ENCODE data around the gene FUCA1. TPM values are rescaled to one million over a fixed set of nuclear protein-coding genes. Genes with fewer than 3 reads are reported as not detected.
"Not testable (repeated sequence)": the region's sequence is repeated elsewhere in the genome, so short reads cannot be mapped to it uniquely, and the experiment has no call there.

The FUCA1 gene
- total RNA-seq, 1 donor from 2014 or later, result 17.1 TPM

DNA sequence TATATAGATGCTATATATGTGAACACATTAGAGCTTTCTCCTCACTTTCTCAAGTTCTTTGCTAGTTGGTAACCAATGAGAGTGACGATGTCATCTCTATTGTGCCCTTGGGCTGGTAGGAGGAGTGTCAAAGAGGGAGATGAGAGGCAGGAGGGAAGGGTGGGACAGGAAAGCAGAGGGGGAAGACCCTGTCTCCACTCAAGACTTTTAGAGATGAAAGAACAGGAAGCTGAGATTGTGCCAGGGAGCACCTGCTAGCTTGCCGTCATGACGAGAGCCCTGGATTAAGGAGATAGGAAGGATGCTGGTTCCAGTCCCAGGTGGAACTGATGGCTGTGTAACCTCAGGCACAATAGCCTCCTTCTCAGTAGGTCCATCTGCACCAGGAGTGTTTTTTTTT is 28.4 kb upstream of the FUCA1 start:
- no peak for DNase-seq (ENCODE audit: low read depth)

GRCh38 chr1:23895993-23896392 is 27.9 kb upstream of the FUCA1 start:
- no peak for DNase-seq (ENCODE audit: low read depth)

DNA sequence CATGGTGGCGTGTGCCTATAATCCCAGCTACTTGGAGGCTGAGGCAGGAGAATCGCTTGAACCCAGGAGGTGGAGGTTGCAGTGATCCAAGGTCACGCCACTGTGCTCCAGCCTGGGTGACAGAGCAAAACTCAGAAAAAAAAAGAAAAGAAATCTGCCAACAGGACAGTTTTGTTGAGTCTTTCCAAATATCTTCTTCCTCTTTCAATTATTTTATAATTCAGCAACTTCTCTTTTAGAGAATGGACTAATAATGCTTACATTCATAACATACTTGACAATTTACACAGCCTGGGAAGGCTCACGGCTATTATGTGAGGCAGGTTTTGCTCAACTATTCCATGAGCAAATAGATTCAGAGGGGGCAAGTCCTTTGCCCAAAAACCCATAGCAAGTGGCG is 27.0 kb upstream of the FUCA1 start:
- no peak for DNase-seq (ENCODE audit: low read depth)

GRCh38 chr1:23889074-23889473 is 21.0 kb upstream of the FUCA1 start:
- DNase-seq (ENCODE audit: low read depth), result no peak

DNA sequence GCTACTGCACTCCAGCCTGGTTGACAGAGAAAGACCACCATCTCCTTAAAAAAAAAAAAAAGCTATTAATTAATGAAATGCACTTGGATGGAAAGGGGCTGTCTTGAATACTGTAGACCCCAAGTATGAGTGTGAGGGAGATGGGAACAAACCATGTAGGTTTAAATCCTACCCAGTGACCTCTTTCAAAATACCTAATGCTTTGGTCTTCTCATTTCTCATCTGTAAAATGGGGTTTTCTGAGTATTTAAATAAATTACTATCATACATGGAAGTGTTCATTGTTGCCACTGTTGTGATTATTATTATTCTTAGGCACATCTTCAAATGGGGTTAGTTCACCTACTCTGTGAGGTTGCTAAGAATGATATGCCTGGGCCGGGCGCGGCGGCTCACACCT is 17.1 kb upstream of the FUCA1 start:
- no peak for DNase-seq (ENCODE audit: low read depth)

DNA sequence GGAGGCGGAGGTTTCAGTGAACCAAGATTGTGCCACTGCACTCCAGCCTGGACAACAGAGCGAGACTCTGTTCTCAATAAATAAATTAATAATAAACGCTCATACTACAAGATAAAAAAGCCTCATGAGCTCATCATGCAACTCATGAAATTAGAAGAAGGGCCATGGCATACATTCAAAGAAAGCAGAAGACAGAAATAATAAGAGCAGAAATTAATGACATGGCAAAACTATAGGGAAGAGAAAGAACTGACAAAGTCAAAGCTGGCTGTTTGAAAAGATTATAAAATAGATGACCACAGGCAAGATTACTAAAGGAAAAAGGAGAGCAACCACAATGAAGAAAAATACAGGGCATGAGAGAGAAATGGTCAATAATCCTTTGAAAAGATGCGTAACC is 14.7 kb upstream of the FUCA1 start:
- no peak for DNase-seq (ENCODE audit: low read depth)

GRCh38 chr1:23879809-23880208 is 11.7 kb upstream of the FUCA1 start:
- DNase-seq (ENCODE audit: low read depth), result no peak

GRCh38 chr1:23878668-23879067 is 10.6 kb upstream of the FUCA1 start:
- DNase-seq (ENCODE audit: low read depth), result no peak

DNA sequence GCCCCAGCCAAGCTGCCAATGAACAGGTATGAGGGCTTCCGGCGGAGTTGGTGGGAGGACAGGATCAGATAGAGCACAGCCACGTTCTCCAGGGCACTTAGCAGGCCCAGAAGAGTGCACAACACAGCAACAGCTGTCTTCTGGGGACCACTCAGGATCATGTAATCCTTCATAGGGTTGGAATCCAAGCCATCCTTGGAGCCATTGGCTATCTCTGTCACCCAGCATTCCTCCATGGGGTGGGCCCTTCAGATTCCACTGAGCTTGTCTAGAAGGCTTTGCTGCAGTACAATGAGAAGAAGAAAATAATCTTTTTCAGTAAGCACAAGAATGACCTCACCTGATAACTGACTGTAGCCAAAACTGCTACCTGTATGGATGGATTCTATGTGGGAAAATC is 7.3 kb upstream of the FUCA1 start:
- peak; percentile 66 for DNase-seq (ENCODE audit: low read depth)

DNA sequence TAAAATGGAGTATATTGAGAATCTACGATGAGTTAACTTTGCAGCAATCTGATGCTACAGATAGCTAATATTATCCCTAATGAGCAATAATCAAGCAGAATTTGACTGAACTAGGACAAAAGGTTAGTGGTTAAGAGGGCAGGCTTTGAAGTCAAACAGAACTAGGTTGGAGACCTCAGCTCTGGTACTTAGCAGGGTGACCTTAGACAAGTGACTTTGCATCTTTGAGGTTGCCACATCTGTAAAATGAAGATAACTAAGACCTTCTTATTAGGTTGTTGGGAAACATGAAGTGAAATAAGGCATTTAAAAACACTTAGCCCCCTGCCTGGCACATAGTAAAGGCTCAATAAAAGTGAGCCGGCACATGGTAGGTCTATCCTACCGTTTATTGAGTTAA is 4.3 kb upstream of the FUCA1 start:
- DNase-seq (ENCODE audit: low read depth), result no peak

GRCh38 chr1:23869051-23869450 is 961 bp upstream of the FUCA1 start:
- no peak for DNase-seq (ENCODE audit: low read depth)

DNA sequence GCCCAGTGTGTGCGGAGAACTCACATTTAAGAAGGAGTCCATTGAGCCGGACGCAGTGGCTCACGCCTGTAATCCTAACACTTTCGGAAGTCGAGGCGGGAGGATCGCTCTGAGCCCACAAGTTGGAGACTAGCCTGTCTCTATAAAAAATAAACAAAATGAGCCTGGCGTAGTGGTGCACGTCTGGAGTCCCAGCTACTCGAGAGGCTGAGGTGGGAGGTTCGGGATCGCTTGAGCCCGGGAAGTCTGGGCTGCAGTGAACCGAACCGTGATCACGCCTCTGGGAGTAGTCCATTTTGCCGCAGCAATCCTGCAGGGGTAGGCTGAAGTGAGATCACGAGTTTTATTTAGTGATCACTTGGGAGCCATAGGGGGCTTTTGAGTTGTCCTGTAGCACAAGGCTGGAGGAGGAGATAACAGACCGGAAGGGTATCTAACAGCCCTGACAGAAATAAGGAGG is 497 bp upstream of the FUCA1 start:
- DNase-seq (ENCODE audit: low read depth), result no peak

GRCh38 chr1:23867542-23867894 is 572 bp downstream of the FUCA1 start:
- no peak for DNase-seq (ENCODE audit: low read depth)

GRCh38 chr1:23865543-23865930 is 2.6 kb downstream of the FUCA1 start:
- peak; percentile 96 for DNase-seq (ENCODE audit: low read depth)

DNA sequence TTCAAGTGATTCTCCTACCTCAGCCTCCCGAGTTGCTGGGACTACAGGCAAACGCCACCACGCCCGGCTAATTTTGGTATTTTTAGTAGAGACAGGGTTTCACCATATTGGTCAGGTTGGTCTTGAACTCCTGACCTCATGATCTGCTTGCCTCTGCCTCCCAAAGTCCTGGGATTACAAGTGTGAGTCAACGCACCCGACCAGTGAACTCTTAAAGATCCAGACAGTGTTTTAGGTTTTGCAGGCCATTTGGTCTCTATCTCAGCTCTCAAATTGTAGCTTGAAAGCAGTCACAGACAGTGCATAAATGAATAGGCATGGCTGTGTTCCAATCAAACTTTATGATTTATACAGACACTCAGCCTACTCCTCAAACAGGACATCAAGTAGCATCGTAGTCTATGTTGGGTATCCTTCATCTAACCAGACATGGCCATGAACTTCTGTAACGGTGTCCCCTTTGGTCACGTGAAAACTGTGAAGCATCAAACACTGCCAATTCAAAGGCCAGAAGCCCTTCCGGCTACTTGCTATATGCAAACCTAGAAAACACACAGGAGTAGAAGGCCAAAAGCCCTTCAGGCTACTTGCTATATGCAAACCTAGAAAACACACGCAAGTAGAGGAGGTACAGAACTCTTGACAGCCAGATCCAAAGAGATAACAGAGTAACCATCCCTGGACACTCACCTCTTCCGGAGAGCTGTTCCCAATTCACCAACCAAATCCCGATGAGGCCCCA is 3.1 kb downstream of the FUCA1 start:
- peak; percentile 41 for DNase-seq (ENCODE audit: low read depth)

DNA sequence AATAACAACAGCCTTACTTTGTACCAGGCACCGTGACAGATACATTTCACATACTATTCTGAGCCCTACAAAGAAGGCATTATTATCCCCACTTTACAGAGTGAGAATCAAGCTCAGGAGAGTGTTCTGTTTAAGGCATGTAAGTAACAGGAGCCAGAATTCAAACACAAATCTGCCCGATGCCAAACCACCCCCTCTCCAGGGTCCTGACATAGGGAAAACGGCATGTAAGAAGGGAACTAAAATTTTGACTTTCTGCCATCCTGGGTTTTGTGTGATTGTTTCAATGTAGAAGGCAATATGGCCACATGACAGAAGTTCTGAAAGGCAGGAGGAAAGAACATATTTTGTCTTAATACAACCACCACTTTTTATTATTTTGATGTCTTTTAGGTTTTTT is 5.5 kb downstream of the FUCA1 start:
- DNase-seq (ENCODE audit: low read depth), result no peak

GRCh38 chr1:23854568-23854967 is 13.5 kb downstream of the FUCA1 start:
- no peak for DNase-seq (ENCODE audit: low read depth)

DNA sequence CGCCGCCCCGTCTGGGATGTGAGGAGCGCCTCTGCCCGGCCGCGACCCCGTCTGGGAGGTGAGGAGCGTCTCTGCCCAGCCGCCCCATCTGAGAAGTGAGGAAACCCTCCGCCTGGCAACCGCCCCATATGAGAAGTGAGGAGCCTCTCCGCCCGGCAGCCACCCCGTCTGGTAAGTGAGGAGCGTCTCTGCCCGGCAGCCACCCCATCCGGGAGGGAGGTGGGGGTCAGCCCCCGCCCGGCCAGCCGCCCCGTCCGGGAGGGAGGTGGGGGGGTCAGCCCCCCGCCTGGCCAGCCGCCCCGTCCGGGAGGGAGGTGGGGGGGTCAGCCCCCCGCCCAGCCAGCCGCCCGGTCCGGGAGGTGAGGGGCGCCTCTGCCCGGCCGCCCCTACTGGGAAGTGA is 15.0 kb downstream of the FUCA1 start:
- DNase-seq (ENCODE audit: low read depth), result not testable (repeated sequence)

DNA sequence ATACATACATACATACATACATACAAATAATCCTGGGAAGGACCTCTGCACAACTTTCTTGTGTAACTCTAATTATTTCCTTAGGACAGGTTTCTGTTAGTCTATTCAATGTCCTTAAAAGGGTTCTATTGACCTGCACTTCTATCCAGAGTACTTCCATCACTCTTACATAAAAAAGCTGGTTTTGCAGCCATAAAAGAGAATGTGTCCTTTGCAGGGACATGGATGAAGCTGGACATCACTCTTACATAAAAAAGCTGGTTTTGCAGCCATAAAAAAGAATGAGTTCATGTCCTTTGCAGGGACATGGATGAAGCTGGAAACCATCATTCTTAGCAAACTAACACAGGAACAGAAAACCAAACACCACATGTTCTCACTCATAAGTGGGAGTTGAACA is 16.7 kb downstream of the FUCA1 start:
- not testable (repeated sequence) for DNase-seq (ENCODE audit: low read depth)

DNA sequence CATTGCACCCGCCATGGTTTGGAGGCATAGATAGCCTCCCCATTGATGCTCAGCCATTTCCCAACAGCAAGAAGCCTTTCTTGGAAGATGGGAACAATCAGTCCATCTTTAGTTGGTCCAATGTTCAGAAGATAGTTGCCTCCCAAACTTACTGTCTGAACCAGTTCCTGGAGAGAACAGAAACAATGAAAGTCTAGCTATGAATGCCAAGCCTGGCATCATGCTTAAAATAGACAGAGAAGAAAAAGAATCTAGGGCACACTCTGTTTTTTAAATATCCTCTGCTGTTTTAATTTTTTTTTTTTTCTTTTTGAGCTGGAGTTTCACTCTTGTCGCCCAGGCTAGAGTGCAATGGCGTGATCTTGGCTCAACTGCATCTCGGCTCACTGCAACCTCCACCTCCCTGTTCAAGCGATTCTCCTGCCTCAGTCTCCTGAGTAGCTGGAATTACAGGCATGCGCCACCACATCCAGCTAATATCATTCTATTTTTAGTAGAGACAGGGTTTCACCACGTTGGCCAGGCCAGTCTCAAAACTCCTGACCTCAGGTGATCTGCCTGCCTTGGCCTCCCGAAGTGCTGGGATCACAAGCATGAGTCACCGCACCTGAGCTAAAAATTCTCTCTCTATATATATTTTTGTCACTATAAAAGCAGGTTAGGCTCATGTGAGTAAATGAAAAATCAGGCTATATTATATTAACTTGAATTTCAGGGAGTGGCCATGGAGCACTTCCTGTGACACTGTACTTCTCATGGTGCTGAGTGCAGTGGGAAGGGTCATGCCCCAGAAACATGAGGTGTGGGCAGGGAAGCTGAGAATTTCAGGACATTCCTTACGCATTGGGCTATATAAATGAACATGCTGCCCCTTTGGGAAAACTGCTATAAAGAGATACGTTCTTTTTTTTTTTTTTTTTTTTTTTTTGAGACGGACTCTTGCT is 19.1 kb downstream of the FUCA1 start:
- DNase-seq (ENCODE audit: low read depth), result no peak

DNA sequence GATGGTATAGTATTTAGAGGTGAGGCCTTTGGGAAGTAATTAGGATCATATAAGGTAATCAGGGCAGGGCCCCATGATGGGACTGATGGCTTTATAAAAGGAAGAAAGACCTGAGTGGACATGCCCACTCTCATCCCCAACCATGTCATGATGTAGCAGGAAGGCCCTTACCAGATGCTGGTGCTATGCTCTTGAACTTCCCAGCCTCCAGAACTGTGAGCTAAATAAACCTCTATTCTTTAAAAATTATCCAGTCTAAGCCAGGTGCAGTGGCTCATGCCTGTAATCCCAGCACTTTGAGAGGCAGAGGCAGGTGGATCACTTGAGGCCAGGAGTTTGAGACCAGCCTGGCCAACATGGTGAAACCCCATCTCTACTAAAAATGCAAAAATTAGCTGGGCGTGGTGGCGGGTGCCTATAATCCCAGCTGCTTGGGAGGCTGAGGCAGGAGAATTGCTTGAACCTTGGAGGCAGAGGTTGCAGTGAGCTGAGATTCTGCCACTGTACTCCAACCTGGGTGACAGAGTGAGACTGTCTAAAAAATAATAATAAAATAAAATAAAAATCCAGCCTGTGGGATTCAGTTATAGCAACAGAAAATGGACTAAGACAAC is 20.5 kb downstream of the FUCA1 start:
- not testable (repeated sequence) for DNase-seq (ENCODE audit: low read depth)

- DNase-seq (ENCODE audit: low read depth), result no peak
Measured at GRCh38 chr1:23845163-23845562, 22.9 kb downstream of the FUCA1 start.

All from myocyte (in vitro differentiated cells).